DND-41 (cell line): ENCODE data around the gene C2CD3.

Experiments
- ATAC-seq: fragments of 200-7000 bp; cut with Tn5 transposase; 3 replicates; pipeline ENCODE4 v1.9.1; 2021; ENCODE audit warnings: low read depth; ENCODE audit not compliant: insufficient read depth
- DNase-seq: peaks from one replicate; pipeline ENCODE4 v3.0.0-alpha.2; 2020
- H2AFZ ChIP-seq: 2 replicates; pipeline ENCODE4 v1.6.0; 2012; ENCODE audit warnings: low read depth, low read length
- H3K27ac ChIP-seq: 2 replicates; pipeline ENCODE4 v1.5.1; 2012; ENCODE audit warnings: low read length, inconsistent platforms
- H3K27me3 ChIP-seq: fragments of 200-600 bp; sonication (generic); 2 replicates; pipeline ENCODE4 v1.6.0; 2012; ENCODE audit warnings: low read length, mild to moderate bottlenecking, inconsistent platforms; ENCODE audit not compliant: insufficient read depth, poor library complexity
- H3K36me3 ChIP-seq: 2 replicates; pipeline ENCODE4 v1.5.1; 2012; ENCODE audit warnings: low read length, inconsistent platforms; ENCODE audit not compliant: insufficient read depth
- H3K4me1 ChIP-seq: 2 replicates; pipeline ENCODE4 v1.5.1; 2012; ENCODE audit warnings: mild to moderate bottlenecking, low read length; ENCODE audit not compliant: insufficient read depth
- H3K4me2 ChIP-seq: 2 replicates; pipeline ENCODE4 v1.6.0; 2012; ENCODE audit warnings: mild to moderate bottlenecking, moderate library complexity, low read length, inconsistent platforms; ENCODE audit not compliant: insufficient read depth
- H3K4me3 ChIP-seq, 2 experiments: fragments of 200-600 bp in 1 of 2; shearing (Covaris generic) in 1 of 2; 2 replicates each; pipeline ENCODE4 v1.5.1; 2012 to 2016; ENCODE audit warnings: inconsistent platforms in 2 of 2, low read length in 2 of 2, mild to moderate bottlenecking in 2 of 2, low read depth in 1 of 2, moderate library complexity in 1 of 2
- H3K79me2 ChIP-seq: 2 replicates; pipeline ENCODE4 v1.6.0; 2012; ENCODE audit warnings: low read length, inconsistent platforms; ENCODE audit not compliant: insufficient read depth
- H3K9ac ChIP-seq: 2 replicates; pipeline ENCODE4 v1.6.0; 2012; ENCODE audit warnings: low read depth, mild to moderate bottlenecking, inconsistent platforms, low read length, moderate library complexity
- H3K9me3 ChIP-seq: 2 replicates; pipeline ENCODE4 v1.5.1; 2012; ENCODE audit warnings: low read length, moderate library complexity, mild to moderate bottlenecking, inconsistent platforms; ENCODE audit not compliant: insufficient read depth, severe bottlenecking
- H4K20me1 ChIP-seq: 2 replicates; pipeline ENCODE4 v1.6.0; 2012; ENCODE audit warnings: low read length; ENCODE audit not compliant: insufficient read depth
- EZH2 ChIP-seq: IDR thresholded peaks from 3 replicates; pipeline ENCODE4 v1.6.1; 2012; ENCODE audit warnings: borderline replicate concordance, low read depth, mild to moderate bottlenecking, moderate library complexity, low read length, inconsistent platforms; ENCODE audit not compliant: severe bottlenecking
- TF ChIP-seq, protein P1 (sequence below): IDR thresholded peaks from 2 replicates; pipeline ENCODE4 v1.5.1; 2012; ENCODE audit warnings: borderline replicate concordance, low read length, moderate library complexity, mild to moderate bottlenecking; ENCODE audit not compliant: poor library complexity, severe bottlenecking; ENCODE audit errors: extremely low read depth

The C2CD3 gene

GRCh38 chr11:74116719-74117118 lies 54.1 kb downstream of the C2CD3 start:
- H3K4me3 ChIP-seq = no peak overlapping the region
- no peak for DNase-seq
- H3K27ac ChIP-seq = no peak overlapping the region
- H3K36me3 ChIP-seq = peaks cover 52% of the 10 kb centered on the region
- no peak for ATAC-seq
- H3K79me2 ChIP-seq = no peaks in the 10 kb centered on the region
- H3K9me3 ChIP-seq = no peaks in the 10 kb centered on the region
- H3K27me3 ChIP-seq = no peaks in the 10 kb centered on the region
- H3K4me2 ChIP-seq = no peak overlapping the region
- no peaks in the 10 kb centered on the region for H3K4me1 ChIP-seq
- no peaks in the 10 kb centered on the region for H4K20me1 ChIP-seq
- TF ChIP-seq, protein P1, sequence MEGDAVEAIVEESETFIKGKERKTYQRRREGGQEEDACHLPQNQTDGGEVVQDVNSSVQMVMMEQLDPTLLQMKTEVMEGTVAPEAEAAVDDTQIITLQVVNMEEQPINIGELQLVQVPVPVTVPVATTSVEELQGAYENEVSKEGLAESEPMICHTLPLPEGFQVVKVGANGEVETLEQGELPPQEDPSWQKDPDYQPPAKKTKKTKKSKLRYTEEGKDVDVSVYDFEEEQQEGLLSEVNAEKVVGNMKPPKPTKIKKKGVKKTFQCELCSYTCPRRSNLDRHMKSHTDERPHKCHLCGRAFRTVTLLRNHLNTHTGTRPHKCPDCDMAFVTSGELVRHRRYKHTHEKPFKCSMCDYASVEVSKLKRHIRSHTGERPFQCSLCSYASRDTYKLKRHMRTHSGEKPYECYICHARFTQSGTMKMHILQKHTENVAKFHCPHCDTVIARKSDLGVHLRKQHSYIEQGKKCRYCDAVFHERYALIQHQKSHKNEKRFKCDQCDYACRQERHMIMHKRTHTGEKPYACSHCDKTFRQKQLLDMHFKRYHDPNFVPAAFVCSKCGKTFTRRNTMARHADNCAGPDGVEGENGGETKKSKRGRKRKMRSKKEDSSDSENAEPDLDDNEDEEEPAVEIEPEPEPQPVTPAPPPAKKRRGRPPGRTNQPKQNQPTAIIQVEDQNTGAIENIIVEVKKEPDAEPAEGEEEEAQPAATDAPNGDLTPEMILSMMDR = no peak
- TF ChIP-seq EZH2 = no peak
- no peak overlapping the region for H2AFZ ChIP-seq
- H3K9ac ChIP-seq = no peak overlapping the region

DNA sequence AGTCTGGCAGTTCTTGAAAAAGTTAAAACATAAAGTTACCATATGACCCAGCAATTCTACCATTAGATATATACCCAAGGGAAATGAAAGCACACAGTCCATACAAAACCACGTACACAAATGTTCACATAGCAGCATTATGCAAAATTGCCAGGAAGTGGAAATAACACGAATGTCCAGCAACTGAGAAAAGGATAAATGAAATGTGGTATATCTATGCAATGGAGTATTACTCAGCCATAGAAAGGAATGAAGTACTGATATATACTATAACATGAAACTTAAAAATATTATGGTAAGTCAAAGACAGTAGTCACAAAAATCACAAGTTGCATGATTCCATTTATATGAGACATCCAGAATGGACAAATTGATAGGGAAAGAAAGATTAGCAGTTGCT lies 57.9 kb downstream of the C2CD3 start:
- no peaks in the 10 kb centered on the region for H3K27me3 ChIP-seq
- no peaks in the 10 kb centered on the region for H3K9me3 ChIP-seq
- H3K4me1 ChIP-seq = no peaks in the 10 kb centered on the region
- no peak overlapping the region for H3K4me2 ChIP-seq
- H2AFZ ChIP-seq = no peak overlapping the region
- H3K79me2 ChIP-seq = no peaks in the 10 kb centered on the region
- ATAC-seq (no peak), DNase-seq (no peak)
- H3K27ac ChIP-seq = no peak overlapping the region
- no peak overlapping the region for H3K9ac ChIP-seq
- no peak for TF ChIP-seq EZH2
- TF ChIP-seq, protein P1 = no peak
- no peaks in the 10 kb centered on the region for H4K20me1 ChIP-seq
- H3K4me3 ChIP-seq = no peak overlapping the region
- peaks cover 51% of the 10 kb centered on the region for H3K36me3 ChIP-seq

- H3K79me2 ChIP-seq = no peaks in the 10 kb centered on the region
- no peak overlapping the region for H3K27ac ChIP-seq
- peaks cover 55% of the 10 kb centered on the region for H3K36me3 ChIP-seq
- H3K4me2 ChIP-seq = no peak overlapping the region
- DNase-seq = no peak
- no peak for TF ChIP-seq EZH2
- TF ChIP-seq, protein P1 = no peak
- H4K20me1 ChIP-seq = no peaks in the 10 kb centered on the region
- no peak overlapping the region for H3K9ac ChIP-seq
- no peaks in the 10 kb centered on the region for H3K9me3 ChIP-seq
- no peak for ATAC-seq
- H3K27me3 ChIP-seq = no peaks in the 10 kb centered on the region
- H2AFZ ChIP-seq = no peak overlapping the region
- no peak overlapping the region for H3K4me3 ChIP-seq
- H3K4me1 ChIP-seq = no peaks in the 10 kb centered on the region
Measured at GRCh38 chr11:74106124-74106523, 64.7 kb downstream of the C2CD3 start.

DNA sequence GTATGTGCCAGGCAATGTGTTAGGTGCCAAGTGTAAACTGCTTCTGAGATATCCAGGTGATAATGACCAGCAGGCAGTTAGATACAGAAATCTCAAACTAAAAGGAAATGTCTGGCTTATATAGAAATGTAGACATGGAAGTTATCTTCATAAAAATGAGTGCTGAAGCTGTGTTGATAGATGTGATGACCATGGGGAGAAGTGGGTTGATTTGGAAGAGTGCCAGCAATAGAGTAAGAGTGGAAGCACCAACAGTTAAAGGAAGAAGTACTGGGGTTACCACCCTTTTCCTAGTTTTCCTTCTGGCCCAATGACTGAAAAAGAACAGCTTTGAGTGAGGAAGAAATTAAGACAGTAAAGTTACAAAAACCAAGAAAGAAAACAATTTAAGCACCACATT lies 68.5 kb downstream of the C2CD3 start:
- no peak overlapping the region for H3K27ac ChIP-seq
- no peak overlapping the region for H2AFZ ChIP-seq
- H3K9ac ChIP-seq = no peak overlapping the region
- H3K79me2 ChIP-seq = no peaks in the 10 kb centered on the region
- no peaks in the 10 kb centered on the region for H3K4me1 ChIP-seq
- no peak for DNase-seq
- no peaks in the 10 kb centered on the region for H3K9me3 ChIP-seq
- no peaks in the 10 kb centered on the region for H3K27me3 ChIP-seq
- no peaks in the 10 kb centered on the region for H4K20me1 ChIP-seq
- no peak overlapping the region for H3K4me2 ChIP-seq
- H3K36me3 ChIP-seq = peaks cover 75% of the 10 kb centered on the region
- no peak overlapping the region for H3K4me3 ChIP-seq
- TF ChIP-seq, protein P1 = no peak
- no peak for TF ChIP-seq EZH2
- ATAC-seq = no peak
